Brain microvascular endothelial cell (primary cell): ENCODE data around the gene OR2A5.
"Not testable (repeated sequence)": the region's sequence is repeated elsewhere in the genome, so short reads cannot be mapped to it uniquely, and the experiment has no call there.

Experiments used
- DNase-seq: peaks from one replicate; pipeline ENCODE4 v3.0.0-alpha.2; 2020
- H3K27ac ChIP-seq: fragments of 250-450 bp; sonication (Bioruptor Pico); 2 replicates; pipeline ENCODE4 v1.5.1; 2020; ENCODE audit warnings: mild to moderate bottlenecking, moderate library complexity
- H3K27me3 ChIP-seq: fragments of 250-450 bp; sonication (Bioruptor Pico); replicated peaks from 2 replicates; pipeline ENCODE4 v1.5.1; 2020; ENCODE audit warnings: mild to moderate bottlenecking
- H3K36me3 ChIP-seq: fragments of 250-450 bp; sonication (Bioruptor Pico); replicated peaks from 2 replicates; pipeline ENCODE4 v1.5.1; 2020; ENCODE audit warnings: mild to moderate bottlenecking
- H3K4me3 ChIP-seq: 2 replicates; pipeline ENCODE4 v1.5.1; 2011; ENCODE audit warnings: low read depth, mild to moderate bottlenecking, control low read depth, low read length, moderate library complexity
- CTCF ChIP-seq: IDR thresholded peaks from 2 replicates; pipeline ENCODE4 v1.5.1; 2011; ENCODE audit warnings: low read depth, mild to moderate bottlenecking, moderate library complexity, low read length, control low read depth, inconsistent platforms; ENCODE audit errors: missing control alignments
- in situ Hi-C: cut with HindIII; loops from 2 replicates; pipeline ENCODE4 v1.10.0; 2017; ENCODE audit warnings: low sequenced_read_pairs, low pct_ligation_motif_present

OR2A5 gene

GRCh38 chr7:144009361-144009760 is 39.4 kb upstream of the OR2A5 start:
- H3K4me3 ChIP-seq, result no peak overlapping the region

GRCh38 chr7:144010061-144010460 is 38.7 kb upstream of the OR2A5 start:
- DNase-seq, H3K4me3 ChIP-seq, H3K27me3 ChIP-seq, H3K27ac ChIP-seq, in situ Hi-C loops, H3K36me3 ChIP-seq: not testable (repeated sequence)

More at GRCh38 chr7:144009361-144009760, 39.4 kb upstream of the OR2A5 start:
- DNase-seq, result no peak
- no peak overlapping the region for H3K27ac ChIP-seq
- TF ChIP-seq CTCF, result no peak
- no peaks in the 10 kb centered on the region for H3K36me3 ChIP-seq
- in situ Hi-C loops, result no loop called here
- H3K27me3 ChIP-seq, result no peaks in the 10 kb centered on the region

GRCh38 chr7:144010821-144011220 is 37.9 kb upstream of the OR2A5 start:
- H3K4me3 ChIP-seq, in situ Hi-C loops, H3K36me3 ChIP-seq, DNase-seq, H3K27ac ChIP-seq, H3K27me3 ChIP-seq: not testable (repeated sequence)

GRCh38 chr7:144011458-144012230 is 37.1 kb upstream of the OR2A5 start:
- in situ Hi-C loops, result no loop called here
- Histone ChIP-seq H3K27ac (no peak overlapping the region), H3K36me3 (no peaks in the 10 kb centered on the region), H3K4me3 (no peak overlapping the region), H3K27me3 (no peaks in the 10 kb centered on the region)
- no peak for DNase-seq
- no peak for TF ChIP-seq CTCF

GRCh38 chr7:144018065-144018464 is 30.7 kb upstream of the OR2A5 start:
- H3K27me3 ChIP-seq, result no peaks in the 10 kb centered on the region
- no peak overlapping the region for H3K27ac ChIP-seq
- no peaks in the 10 kb centered on the region for H3K36me3 ChIP-seq
- DNase-seq, result no peak
- in situ Hi-C loops, result no loop called here
- no peak for TF ChIP-seq CTCF
- no peak overlapping the region for H3K4me3 ChIP-seq

- peak; percentile 99 for DNase-seq
- Histone ChIP-seq H3K27me3 (no peaks in the 10 kb centered on the region), H3K27ac (peak overlapping the region; percentile 82), H3K4me3 (no peak overlapping the region), H3K36me3 (no peaks in the 10 kb centered on the region)
- in situ Hi-C loops, result no loop called here
- no peak for TF ChIP-seq CTCF
Measured at GRCh38 chr7:144019457-144019856, 29.3 kb upstream of the OR2A5 start.

- in situ Hi-C loops, result no loop called here
- TF ChIP-seq CTCF, result no peak
- no peak overlapping the region for H3K27ac ChIP-seq
Measured at GRCh38 chr7:144020340-144020739, 28.4 kb upstream of the OR2A5 start.

More at GRCh38 chr7:144020340-144020739, 28.4 kb upstream of the OR2A5 start:
- DNase-seq, result no peak
- Histone ChIP-seq H3K27me3 (no peaks in the 10 kb centered on the region), H3K36me3 (no peaks in the 10 kb centered on the region), H3K4me3 (no peak overlapping the region)
